Activated naive CD8-positive, alpha-beta T cell treated with anti-CD3 and anti-CD28 coated beads, Interleukin-2, amount 50 U/mL, for 16 hours (primary cell): Measurements from ENCODE around the gene RTN4RL2.

Experiments
- DNase-seq: peaks from one replicate; pipeline ENCODE4 v3.0.0-alpha.2; 2020; ENCODE audit warnings: low read depth, low spot score

The RTN4RL2 gene

GRCh38 chr11:57462597-57462996 lies 2.3 kb downstream of the RTN4RL2 start:
- no peak for DNase-seq

- no peak for DNase-seq
Measured at GRCh38 chr11:57463671-57464538, 3.6 kb downstream of the RTN4RL2 start.

GRCh38 chr11:57464539-57465181 lies 4.3 kb downstream of the RTN4RL2 start:
- no peak for DNase-seq

GRCh38 chr11:57466680-57467079 lies 6.4 kb downstream of the RTN4RL2 start:
- DNase-seq = no peak

- no peak for DNase-seq
Measured at GRCh38 chr11:57467508-57468157, 7.3 kb downstream of the RTN4RL2 start.

GRCh38 chr11:57468276-57468675 lies 7.9 kb downstream of the RTN4RL2 start:
- no peak for DNase-seq

GRCh38 chr11:57469268-57469667 lies 8.9 kb downstream of the RTN4RL2 start:
- no peak for DNase-seq

GRCh38 chr11:57471496-57471895 lies 11.2 kb downstream of the RTN4RL2 start:
- no peak for DNase-seq

- DNase-seq = no peak
Measured at GRCh38 chr11:57473285-57473841, 13.0 kb downstream of the RTN4RL2 start.

- DNase-seq = no peak
Measured at GRCh38 chr11:57474017-57474802, 13.9 kb downstream of the RTN4RL2 start.

GRCh38 chr11:57474803-57475115 lies 14.4 kb downstream of the RTN4RL2 start:
- no peak for DNase-seq

GRCh38 chr11:57475191-57475590 lies 14.9 kb downstream of the RTN4RL2 start:
- DNase-seq = no peak

- no peak for DNase-seq
Measured at GRCh38 chr11:57475671-57476046, 15.3 kb downstream of the RTN4RL2 start.

GRCh38 chr11:57476047-57476756 lies 15.9 kb downstream of the RTN4RL2 start:
- DNase-seq = no peak

GRCh38 chr11:57476757-57477506 lies 16.6 kb downstream of the RTN4RL2 start:
- no peak for DNase-seq

- DNase-seq = no peak
Measured at GRCh38 chr11:57477507-57478189, 17.3 kb downstream of the RTN4RL2 start.

GRCh38 chr11:57479021-57479663 lies 18.8 kb downstream of the RTN4RL2 start:
- DNase-seq = no peak

GRCh38 chr11:57479911-57480310 lies 19.6 kb downstream of the RTN4RL2 start:
- no peak for DNase-seq
